Nephron progenitor cell (in vitro differentiated cells): ENCODE data around the gene DAB2.

Experiments used
- DNase-seq: peaks from one replicate; pipeline ENCODE4 v3.0.0; 2021
- H3K27ac Mint-ChIP-seq: 2 replicates; pipeline ENCODE4 v1.8.0; 2021; ENCODE audit warnings: mild to moderate bottlenecking, moderate library complexity, mixed read lengths
- H3K27me3 Mint-ChIP-seq: 2 replicates; pipeline ENCODE4 v1.8.0; 2021; ENCODE audit warnings: mild to moderate bottlenecking, low read depth, mixed read lengths; ENCODE audit not compliant: poor library complexity
- H3K36me3 Mint-ChIP-seq: 2 replicates; pipeline ENCODE4 v1.8.0; 2021; ENCODE audit warnings: low read depth, mixed read lengths
- H3K4me1 Mint-ChIP-seq: 2 replicates; pipeline ENCODE4 v1.8.0; 2021; ENCODE audit warnings: mixed read lengths
- H3K4me3 Mint-ChIP-seq: 2 replicates; pipeline ENCODE4 v1.8.0; 2021; ENCODE audit warnings: mild to moderate bottlenecking, moderate library complexity, mixed read lengths
- H3K9me3 Mint-ChIP-seq: 2 replicates; pipeline ENCODE4 v1.8.0; 2021; ENCODE audit warnings: mild to moderate bottlenecking, moderate library complexity, mixed read lengths
- TF ChIP-seq, protein P1 (sequence below): fragments of 200-600 bp; sonication (generic); IDR thresholded peaks from 2 replicates; pipeline ENCODE4 v1.5.0; 2021; ENCODE audit warnings: antibody characterized with exemption

Gene DAB2

DNA sequence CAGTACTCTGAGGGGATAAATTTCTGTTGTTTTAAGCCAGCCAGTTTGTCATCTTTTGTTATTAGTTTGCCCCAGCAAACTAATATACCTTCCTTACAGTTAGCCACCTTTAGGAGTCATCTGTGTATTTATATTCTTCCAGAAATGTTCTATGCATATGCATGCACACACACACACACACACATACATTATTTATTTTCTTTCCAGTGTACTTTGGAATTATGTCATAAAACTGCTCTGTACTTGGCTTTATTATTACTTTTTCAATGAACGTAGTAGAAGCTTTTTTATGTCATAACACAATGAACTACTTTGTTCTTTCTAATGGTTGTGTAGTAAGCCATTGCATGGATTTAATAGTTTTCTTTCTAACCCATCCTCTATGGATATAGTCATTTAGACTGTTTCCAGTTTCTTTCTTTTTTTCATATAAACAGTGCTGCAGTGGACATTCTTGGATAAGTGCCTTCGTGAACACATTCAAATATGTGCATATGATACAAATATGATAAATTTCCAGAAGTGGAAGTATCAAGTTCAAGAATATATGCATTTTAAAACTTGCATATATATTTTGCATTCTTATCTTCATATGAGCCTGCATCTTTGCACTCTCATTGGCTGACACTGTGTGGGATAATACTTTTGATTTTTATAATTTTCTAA, 26.6 kb upstream of the DAB2 start:
- Mint-ChIP-seq H3K9me3 (no peaks in the 10 kb centered on the region), H3K36me3 (no peaks in the 10 kb centered on the region)
- TF ChIP-seq, protein P1, sequence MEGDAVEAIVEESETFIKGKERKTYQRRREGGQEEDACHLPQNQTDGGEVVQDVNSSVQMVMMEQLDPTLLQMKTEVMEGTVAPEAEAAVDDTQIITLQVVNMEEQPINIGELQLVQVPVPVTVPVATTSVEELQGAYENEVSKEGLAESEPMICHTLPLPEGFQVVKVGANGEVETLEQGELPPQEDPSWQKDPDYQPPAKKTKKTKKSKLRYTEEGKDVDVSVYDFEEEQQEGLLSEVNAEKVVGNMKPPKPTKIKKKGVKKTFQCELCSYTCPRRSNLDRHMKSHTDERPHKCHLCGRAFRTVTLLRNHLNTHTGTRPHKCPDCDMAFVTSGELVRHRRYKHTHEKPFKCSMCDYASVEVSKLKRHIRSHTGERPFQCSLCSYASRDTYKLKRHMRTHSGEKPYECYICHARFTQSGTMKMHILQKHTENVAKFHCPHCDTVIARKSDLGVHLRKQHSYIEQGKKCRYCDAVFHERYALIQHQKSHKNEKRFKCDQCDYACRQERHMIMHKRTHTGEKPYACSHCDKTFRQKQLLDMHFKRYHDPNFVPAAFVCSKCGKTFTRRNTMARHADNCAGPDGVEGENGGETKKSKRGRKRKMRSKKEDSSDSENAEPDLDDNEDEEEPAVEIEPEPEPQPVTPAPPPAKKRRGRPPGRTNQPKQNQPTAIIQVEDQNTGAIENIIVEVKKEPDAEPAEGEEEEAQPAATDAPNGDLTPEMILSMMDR, result no peak

DNA sequence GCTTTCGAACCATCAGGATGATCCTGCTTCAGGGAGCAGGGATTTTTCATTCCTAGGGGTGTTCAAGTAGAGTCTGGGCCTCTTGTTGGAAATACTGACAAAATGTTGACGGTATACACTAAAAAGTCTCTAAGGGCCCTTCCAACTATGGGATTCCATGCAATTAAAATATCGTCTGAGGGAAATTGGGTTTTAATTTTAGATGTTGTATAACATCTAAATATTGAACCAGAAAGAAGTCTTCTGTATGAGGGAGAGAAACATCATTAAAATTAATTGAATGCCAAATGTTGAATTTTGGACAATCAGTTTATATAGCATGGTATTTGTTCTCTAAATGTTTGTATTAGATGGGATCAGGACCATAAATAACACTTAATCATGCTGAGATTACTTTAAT, 25.7 kb upstream of the DAB2 start:
- no peak overlapping the region for H3K4me3 Mint-ChIP-seq
- no peak for DNase-seq
- H3K4me1 Mint-ChIP-seq, result no peaks in the 10 kb centered on the region
- no peaks in the 10 kb centered on the region for H3K27me3 Mint-ChIP-seq
- H3K36me3 Mint-ChIP-seq, result no peaks in the 10 kb centered on the region
- TF ChIP-seq, protein P1, result no peak
- no peaks in the 10 kb centered on the region for H3K9me3 Mint-ChIP-seq
- H3K27ac Mint-ChIP-seq, result no peak overlapping the region

More for the DNA sequence above, 26.6 kb upstream of the DAB2 start:
- H3K27ac Mint-ChIP-seq, result no peak overlapping the region
- no peak overlapping the region for H3K4me3 Mint-ChIP-seq
- DNase-seq, result no peak
- no peaks in the 10 kb centered on the region for H3K4me1 Mint-ChIP-seq
- H3K27me3 Mint-ChIP-seq, result peaks cover 5% of the 10 kb centered on the region

DNA sequence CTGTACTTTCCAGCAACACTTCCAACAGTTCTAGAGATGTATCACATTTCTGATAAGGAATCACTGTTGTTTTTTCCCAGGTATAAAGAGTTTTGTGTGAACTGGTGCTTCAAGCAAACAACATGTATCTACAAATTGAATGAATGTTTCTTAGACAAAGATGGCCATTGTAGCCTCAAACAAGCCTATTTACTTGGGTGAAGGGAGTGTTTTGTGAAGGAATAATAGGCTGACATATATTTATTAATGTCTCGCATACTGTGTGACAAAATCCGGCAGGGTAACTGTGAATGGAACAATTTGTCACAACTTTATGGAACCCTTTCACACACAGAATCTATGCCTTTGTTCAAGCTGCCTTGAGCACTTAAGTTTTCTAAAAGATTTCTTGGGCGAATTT, 24.8 kb upstream of the DAB2 start:
- TF ChIP-seq, protein P1, result no peak
- Mint-ChIP-seq H3K9me3 (no peaks in the 10 kb centered on the region), H3K4me1 (no peaks in the 10 kb centered on the region), H3K27ac (no peak overlapping the region), H3K36me3 (no peaks in the 10 kb centered on the region), H3K4me3 (no peak overlapping the region), H3K27me3 (no peaks in the 10 kb centered on the region)
- no peak for DNase-seq

DNA sequence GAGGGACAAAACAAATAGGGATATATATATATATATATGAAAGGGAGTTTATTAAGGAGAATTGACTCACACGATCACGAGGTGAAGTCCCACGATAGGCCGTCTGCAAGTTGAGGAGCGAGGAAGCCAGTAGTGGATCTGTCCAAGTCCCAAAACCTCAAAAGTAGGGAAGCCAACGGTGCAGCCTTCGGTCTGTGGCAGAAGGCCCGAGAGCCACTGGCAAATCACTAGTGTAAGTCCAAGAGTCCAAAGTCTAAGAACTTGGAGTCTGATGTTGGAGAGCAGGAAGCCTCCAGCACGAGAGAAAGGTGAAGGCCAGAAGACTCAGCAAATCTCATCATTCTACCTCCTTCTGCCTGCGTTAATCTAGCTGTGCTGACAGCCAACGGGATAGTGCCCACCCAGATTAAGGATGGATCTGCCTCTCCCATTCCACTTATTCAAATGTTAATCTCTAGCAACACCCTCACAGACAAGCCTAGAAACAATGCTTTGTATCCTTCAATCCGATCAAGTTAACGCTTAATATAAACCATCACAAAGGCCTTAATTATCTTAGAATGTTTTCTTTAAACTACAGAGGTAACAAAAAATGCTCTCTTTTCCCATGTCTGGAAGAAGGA, 23.8 kb upstream of the DAB2 start:
- no peak overlapping the region for H3K27ac Mint-ChIP-seq
- no peaks in the 10 kb centered on the region for H3K27me3 Mint-ChIP-seq
- no peaks in the 10 kb centered on the region for H3K4me1 Mint-ChIP-seq
- DNase-seq, result no peak
- TF ChIP-seq, protein P1, result no peak
- no peak overlapping the region for H3K4me3 Mint-ChIP-seq
- no peaks in the 10 kb centered on the region for H3K36me3 Mint-ChIP-seq
- no peaks in the 10 kb centered on the region for H3K9me3 Mint-ChIP-seq

DNA sequence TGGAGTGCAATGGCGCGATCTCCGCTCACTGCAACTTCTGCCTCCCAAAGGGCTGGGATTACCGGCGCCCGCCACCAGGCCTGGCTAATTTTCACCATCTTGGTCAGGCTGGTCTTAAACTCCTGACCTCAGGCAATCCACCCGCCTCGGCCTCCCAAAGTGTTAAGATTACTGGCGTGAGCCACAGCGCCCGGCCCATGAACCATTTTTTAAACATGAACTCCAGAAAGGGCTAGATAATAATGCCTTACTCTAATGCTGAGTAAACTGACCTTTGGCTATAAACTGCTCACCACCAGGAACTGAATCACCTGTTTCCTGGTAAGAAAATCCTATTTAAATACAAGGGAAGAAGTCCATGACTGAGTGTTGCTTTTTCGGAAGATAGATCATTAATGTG, 23.2 kb upstream of the DAB2 start:
- Mint-ChIP-seq H3K4me3 (no peak overlapping the region), H3K27ac (no peak overlapping the region), H3K27me3 (peaks cover 3% of the 10 kb centered on the region), H3K36me3 (no peaks in the 10 kb centered on the region), H3K9me3 (no peaks in the 10 kb centered on the region), H3K4me1 (no peaks in the 10 kb centered on the region)
- TF ChIP-seq, protein P1, result no peak
- no peak for DNase-seq

DNA sequence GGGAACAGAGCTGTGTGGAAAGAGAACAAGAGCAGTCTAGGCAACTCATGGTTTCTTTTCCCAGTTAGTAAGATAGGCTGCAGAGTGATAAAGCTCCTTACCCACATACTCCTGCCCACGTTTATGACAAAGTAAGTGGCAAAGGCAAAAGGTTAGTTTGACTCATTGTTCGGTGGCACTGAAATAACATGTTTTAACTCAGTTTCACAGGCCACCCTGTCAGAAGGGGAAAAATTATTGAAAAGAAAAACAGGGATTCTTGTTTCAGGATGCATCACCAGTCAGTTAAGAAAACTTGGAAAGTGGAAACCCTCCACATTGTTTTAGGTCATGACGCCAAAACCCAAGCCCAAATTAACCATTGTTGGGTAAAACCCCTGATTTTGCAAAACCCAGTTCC, 22.3 kb upstream of the DAB2 start:
- H3K9me3 Mint-ChIP-seq, result no peaks in the 10 kb centered on the region
- no peaks in the 10 kb centered on the region for H3K4me1 Mint-ChIP-seq
- TF ChIP-seq, protein P1, result no peak
- H3K4me3 Mint-ChIP-seq, result no peak overlapping the region
- no peaks in the 10 kb centered on the region for H3K36me3 Mint-ChIP-seq
- no peak for DNase-seq
- H3K27me3 Mint-ChIP-seq, result peaks cover 3% of the 10 kb centered on the region
- H3K27ac Mint-ChIP-seq, result no peak overlapping the region
